GM18909 (cell line): ENCODE data around the gene CFAP99.
A peak's percentile ranks its signal among the peaks of the same experiment; 100 is the strongest.
"Not testable (repeated sequence)": the region's sequence is repeated elsewhere in the genome, so short reads cannot be mapped to it uniquely, and the experiment has no call there.

Source experiments
- ATAC-seq: cut with Tn5 transposase; IDR thresholded peaks from one replicate; pipeline ENCODE4 v1.9.1; 2021; ENCODE audit warnings: mild to moderate bottlenecking; ENCODE audit not compliant: unreplicated experiment, poor library complexity

CFAP99 gene

DNA sequence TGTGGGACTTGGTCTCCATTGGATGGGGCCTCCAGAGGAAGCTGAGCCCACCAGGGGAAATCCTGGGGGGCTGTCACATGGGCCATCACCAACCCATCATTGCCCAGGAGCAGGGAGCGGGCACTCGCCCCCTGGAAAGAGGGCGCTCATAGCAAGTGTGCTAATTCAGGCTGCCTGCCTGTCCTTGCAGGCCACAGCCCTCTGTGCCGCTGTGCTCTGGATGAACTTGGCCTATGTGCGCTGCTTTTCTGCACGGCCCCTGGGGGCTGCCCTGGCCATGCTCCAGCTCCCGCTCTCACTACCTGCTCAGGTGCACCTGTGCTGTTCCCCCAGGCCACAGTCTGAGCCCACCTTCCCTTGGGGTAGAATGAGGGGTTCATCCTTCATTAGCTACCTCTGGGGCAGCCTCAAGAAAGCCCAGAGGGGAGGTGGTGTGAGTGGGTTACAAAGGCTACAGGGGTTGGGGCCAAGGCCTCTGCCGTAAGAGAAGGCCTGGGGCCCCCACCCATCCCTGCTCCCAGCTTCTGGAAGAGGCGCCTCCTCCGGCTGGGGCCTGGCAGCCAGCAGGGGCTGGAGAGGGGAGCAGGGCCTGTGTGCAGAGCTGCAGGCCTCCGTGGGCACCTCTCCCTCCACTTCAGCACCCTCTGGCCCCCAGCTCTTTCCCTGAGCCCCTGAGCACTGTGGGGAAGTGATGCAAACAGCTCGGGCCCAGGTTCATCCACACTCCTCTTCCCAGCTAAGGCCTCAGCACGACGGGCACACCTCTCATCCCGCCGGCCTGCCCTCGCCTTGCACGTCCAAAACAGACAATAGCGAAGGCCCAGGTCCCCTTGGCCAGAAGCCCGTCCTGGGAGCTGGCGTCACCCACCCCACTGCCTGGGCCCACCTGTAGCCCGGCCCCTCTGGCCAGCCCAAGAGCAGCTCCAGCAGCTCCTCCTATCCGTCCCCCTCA lies 8.9 kb downstream of the CFAP99 start:
- no peak for ATAC-seq

GRCh38 chr4:2428496-2429213 lies 9.9 kb downstream of the CFAP99 start:
- ATAC-seq: no peak

- ATAC-seq: not testable (repeated sequence)
Measured at GRCh38 chr4:2429945-2430757, 11.4 kb downstream of the CFAP99 start.

GRCh38 chr4:2432004-2432403 lies 13.2 kb downstream of the CFAP99 start:
- ATAC-seq: no peak

DNA sequence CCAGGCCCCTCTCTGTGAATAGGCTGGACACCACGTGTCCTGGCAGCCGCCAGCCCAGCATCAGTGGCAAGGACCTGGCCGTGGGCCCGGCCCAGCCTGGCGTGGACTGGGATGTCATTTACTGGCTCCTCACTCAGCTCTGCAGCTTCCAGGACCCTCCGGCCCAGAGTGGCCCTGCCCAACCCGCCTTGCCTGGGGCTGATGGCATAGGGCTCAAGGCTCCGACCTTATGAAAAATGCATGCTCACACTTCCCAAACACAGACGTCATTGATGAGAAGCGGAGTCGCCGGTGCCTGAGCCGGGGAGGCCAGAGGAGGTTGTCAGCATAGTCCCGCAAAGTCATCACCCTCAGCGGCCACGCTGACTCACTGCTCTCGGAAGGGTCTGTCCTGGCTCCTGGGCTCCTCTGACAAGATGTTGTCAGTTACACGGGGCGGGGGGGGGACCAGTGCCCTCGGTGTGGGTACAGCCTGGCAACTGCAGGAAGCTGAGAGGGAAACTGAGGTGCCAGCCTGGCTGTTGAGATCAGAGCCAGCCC lies 14.3 kb downstream of the CFAP99 start:
- no peak for ATAC-seq

DNA sequence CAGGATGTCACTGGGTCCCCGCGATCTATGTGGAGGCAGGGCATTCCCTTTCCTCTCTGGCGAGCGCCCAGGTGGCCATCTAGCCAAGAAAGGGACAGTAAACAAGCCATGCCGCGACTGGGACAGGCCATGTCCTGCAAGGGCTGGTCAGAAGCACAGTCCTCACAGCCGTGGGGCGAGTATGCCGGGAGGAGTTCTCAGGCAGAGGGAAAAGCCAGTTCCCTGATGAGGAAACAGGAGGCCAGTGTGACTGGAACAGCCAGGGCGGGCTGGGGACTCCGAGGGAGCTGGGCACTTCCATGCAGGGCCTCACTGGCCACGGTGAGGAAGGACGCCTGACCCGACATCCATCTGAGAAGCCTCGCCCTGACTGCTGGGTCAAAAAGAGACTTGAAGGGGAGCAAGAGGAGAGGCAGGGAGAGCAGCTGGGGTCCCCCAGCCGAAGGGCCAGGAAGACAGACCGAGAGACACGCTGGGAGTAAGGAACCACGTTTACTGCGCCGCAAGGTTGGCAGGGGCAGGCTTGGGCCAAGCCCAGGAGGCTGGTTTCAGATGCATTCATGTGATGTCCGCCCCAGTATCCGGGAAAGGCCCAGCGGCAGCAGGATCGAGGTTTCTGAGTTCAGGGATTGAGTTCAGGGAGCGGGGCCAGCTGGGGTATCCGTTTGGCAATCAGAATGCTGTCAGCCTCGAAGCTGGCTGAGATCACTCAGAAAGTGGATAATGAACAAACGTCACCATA lies 15.0 kb downstream of the CFAP99 start:
- no peak for ATAC-seq

DNA sequence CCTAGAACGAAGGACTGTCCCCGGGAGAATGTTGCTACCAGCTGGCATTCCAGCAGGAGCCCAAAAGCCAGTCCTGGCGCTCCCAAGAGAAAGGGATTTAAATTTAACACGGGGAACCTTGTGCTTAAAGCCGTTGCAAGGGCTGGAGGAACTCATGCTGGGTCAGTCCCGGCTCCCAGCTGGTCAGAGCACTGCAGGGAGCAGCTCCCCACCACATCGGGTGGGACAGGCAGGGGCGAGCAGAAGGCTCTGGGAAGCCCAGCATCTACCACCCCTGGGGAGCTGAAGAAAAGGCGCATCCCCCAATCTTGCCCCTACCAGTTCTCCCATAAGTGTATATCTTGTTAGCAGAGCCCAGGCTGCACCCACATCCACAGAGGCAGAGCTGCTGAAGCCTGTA lies 15.7 kb downstream of the CFAP99 start:
- ATAC-seq: no peak

DNA sequence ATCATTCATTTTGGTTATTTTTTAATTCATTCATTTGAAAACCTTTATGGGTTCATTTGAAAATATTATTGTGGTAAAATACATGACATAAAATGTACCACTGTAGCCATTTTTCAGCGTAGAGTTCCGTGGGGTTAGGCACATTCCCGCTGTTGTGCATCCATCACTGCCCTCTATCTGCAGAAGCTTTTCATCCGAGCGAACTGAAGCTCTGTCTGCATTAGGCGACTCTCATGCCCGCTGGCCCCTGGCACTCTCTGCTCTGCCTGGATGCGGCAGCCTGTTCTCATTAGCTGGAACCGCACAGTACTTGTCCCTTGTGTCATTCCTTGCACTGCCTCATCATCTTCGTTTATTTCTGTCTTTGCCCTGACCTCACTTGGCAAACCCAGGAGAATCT lies 17.5 kb downstream of the CFAP99 start:
- ATAC-seq: no peak

- no peak for ATAC-seq
Measured at GRCh38 chr4:2436761-2437474, 18.2 kb downstream of the CFAP99 start.

DNA sequence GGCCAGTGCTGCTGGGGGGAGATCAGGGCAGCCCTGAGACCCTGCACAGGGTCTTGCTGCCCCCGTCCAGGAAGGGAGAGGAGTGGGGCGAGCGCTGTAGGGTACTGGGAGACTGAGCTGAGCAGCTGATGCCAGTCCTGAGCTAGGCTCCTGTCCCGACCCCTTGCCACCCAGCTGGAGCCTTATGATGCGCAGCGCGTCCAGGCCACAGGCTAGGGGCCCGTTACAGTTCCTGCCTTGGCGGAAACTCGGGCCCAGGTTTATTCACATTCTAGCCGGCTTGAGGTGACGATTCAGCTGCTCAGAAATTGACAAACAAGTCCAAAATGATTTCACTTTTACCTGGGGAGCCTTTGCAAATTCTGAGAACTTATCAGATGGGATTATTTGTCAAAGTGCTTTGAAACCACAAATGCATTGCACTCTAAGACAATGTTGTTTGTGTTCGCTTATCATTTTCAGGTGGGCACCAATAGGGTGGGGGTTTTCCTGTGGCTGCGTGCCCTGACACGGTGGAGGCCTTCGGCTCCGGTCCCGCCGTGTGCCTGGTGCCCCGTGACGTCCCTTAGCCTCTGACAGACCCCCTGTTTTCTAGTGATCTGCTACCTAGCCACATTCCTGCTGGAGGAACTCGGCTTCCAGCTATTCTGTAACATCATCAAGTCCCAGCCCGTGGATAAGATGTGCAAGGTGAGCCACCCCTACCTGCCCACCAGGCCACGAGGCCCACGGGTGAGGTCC lies 18.9 kb downstream of the CFAP99 start:
- ATAC-seq: no peak

GRCh38 chr4:2438822-2439718 lies 20.3 kb downstream of the CFAP99 start:
- no peak for ATAC-seq

GRCh38 chr4:2441393-2442174 lies 22.8 kb downstream of the CFAP99 start:
- ATAC-seq: peak; percentile 83

DNA sequence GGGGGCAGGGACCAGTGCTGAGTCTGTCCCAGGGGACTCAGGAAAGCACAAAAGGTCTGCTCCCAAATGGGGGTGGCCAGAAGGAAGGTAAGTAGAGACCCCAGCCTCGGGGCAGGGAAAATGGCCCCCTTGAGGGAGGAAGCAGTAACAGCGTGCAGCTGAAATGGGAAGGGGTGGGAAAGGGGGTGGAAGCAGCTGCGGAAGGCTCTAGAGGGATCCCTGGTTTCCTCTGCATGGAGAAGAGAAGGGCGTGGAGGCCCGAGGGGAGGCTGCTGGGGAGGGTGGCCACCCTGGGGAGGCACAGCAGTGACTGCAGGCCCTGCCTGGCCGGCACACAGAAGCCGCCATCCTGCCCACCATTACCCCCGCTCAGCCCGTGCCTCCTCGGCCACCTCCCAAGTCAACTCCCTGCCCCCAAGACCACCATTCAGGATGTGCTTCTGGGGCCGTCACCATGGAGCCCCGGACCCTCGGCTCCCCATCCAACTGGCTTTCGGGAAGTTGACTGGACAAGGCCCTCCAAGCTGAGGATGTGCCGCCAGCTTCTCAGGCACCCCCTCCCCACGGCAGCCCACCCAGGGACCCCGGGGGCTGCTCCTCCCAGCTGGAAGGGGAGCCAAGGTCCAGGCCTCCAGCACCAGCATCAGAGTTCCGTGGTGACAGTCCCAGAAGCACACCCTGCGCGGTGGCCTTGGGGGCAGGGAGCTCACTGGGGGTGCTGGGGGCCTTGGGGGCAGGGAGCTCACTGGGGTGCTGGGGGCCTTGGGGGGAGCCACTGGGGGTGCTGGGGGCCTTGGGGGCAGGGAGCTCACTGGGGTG lies 23.6 kb downstream of the CFAP99 start:
- ATAC-seq: no peak

GRCh38 chr4:2443061-2443730 lies 24.4 kb downstream of the CFAP99 start:
- ATAC-seq: no peak
